ENCODE data around the gene TOP3A.

The TOP3A gene

DNA sequence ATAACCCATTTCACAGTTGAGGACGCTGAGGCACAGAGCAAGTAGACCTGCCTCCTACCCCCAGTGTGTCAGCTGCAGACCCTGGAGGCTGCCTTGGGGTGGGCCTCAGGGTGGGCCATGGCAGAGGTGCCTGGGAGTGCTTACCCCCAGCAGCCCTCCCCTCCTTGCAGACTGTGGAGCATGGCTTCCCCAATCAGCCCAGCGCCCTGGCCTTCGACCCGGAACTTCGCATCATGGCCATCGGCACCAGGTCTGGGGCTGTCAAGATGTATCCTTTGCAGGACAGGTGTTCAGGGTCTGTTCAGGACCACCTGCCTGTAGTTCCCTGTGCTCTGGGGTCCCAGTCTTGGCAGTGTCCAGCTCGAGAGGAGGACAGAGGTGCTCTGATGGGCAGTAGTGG, 85.0 kb downstream of the TOP3A start:
- H3K4me3 ChIP-seq (ENCODE audit: low read depth, low read length) = no peak overlapping the region
- TF ChIP-seq, protein P1, sequence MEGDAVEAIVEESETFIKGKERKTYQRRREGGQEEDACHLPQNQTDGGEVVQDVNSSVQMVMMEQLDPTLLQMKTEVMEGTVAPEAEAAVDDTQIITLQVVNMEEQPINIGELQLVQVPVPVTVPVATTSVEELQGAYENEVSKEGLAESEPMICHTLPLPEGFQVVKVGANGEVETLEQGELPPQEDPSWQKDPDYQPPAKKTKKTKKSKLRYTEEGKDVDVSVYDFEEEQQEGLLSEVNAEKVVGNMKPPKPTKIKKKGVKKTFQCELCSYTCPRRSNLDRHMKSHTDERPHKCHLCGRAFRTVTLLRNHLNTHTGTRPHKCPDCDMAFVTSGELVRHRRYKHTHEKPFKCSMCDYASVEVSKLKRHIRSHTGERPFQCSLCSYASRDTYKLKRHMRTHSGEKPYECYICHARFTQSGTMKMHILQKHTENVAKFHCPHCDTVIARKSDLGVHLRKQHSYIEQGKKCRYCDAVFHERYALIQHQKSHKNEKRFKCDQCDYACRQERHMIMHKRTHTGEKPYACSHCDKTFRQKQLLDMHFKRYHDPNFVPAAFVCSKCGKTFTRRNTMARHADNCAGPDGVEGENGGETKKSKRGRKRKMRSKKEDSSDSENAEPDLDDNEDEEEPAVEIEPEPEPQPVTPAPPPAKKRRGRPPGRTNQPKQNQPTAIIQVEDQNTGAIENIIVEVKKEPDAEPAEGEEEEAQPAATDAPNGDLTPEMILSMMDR (IDR thresholded peaks at IDR 0.05; ENCODE audit: low read depth, low read length, missing control alignments) = no peak
- DNase-seq (ENCODE audit: low read depth) = no peak

DNA sequence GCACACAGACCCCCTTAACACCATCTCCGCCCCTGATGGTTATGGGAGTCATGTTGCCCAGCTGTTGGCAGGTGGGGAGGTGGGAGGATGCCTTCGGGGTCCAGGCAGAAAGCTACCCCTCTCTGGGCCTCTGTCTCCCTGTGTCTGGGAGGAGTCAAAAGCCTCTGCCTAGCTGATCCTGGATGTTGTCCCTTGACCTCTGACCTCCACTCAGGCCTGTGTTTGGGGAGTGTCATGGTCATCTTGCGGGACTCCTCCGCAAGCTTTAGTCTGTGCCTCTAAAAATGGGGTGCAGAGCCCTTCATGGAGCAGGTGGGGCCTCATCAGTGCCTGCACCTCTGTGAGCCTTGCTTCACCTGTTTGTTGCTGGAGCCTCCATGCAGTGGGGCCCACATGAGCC, 85.5 kb downstream of the TOP3A start:
- TF ChIP-seq, protein P1 (IDR thresholded peaks at IDR 0.05; ENCODE audit: low read depth, low read length, missing control alignments) = no peak
- no peak for DNase-seq (ENCODE audit: low read depth)
- H3K4me3 ChIP-seq (ENCODE audit: low read depth, low read length) = no peak overlapping the region

DNA sequence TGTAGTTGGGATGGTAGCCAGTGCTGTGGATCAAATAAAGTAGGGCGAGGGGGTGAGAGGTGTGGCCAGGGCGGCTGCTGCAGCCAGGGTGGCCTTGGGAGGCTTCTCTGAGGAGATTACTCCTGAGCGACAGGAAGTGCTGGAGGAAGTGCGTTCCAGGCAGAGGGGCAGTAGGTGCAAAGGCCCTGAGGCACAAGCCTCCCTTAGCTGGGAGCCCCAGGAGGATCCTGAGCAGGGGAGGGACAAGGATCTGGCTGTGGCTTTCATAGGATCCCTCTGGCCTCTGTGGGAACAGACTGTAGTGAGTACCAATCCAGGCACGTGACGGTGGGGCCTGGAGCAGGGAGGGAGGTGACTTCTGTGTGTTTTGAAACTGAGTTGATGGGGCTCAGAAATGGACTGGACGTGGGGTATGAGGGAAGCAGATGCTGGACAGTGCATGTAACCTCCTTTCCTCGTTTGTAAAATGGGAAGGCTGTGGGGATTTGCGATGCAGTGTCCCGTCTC, 86.6 kb downstream of the TOP3A start:
- no peak overlapping the region for H3K4me3 ChIP-seq (ENCODE audit: low read depth, low read length)
- TF ChIP-seq, protein P1 (IDR thresholded peaks at IDR 0.05; ENCODE audit: low read depth, low read length, missing control alignments) = no peak
- DNase-seq (ENCODE audit: low read depth) = no peak

DNA sequence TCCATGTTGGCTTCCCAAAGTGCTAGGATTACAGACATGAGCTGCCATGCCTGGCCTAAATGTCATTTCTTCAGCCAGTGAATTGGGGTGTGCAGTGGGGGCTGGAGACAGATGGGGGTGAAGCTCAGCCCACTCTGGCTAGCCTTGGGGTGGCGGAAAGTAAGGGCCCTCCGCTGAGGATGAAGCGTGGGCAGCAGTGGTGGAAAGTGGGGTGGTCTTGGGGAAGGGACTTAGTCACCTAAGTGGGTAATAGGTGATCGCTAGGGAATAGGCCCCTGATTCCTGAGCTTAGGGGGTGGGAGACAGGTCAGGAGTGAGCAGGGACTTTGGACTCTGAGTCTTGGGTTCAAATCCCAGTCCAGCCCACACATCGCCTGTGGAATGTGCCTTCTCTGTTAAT, 87.2 kb downstream of the TOP3A start:
- TF ChIP-seq, protein P1 (IDR thresholded peaks at IDR 0.05; ENCODE audit: low read depth, low read length, missing control alignments) = no peak
- no peak for DNase-seq (ENCODE audit: low read depth)
- no peak overlapping the region for H3K4me3 ChIP-seq (ENCODE audit: low read depth, low read length)

DNA sequence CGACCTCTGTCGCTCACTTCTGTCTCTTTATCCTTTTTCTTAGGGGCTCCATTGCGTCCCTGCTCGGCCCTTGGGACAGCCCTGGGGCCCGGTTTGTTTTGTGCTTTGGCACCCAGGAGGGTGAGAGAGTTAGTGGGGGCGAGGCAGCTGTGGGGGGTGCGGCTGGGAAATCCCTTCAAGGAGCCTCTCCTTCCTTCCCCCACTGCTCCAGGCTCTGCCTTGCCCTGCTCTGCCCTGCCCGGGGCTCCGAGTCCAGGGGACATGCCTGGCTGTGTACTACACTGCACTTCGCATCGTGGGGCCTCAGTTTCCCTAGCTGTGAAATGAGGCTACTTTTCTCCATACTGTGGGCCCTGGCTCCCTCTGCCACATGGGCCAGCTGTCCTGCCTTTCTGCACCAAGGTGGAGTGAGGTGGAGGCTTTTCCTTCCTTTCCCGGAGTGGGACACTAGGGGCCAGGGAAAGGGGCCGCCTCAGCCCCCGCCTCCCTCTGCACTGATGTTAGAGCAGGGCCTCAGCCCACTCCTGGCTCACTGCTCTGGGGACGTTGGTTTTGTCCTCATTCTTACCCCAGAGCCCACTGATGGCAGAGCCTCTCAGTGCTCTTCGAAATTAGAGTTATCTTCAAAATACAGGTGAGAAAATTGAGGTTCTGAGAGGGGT, 88.4 kb downstream of the TOP3A start:
- TF ChIP-seq, protein P1 (IDR thresholded peaks at IDR 0.05; ENCODE audit: low read depth, low read length, missing control alignments) = no peak
- no peak for DNase-seq (ENCODE audit: low read depth)
- H3K4me3 ChIP-seq (ENCODE audit: low read depth, low read length) = peak overlapping the region; percentile 62

DNA sequence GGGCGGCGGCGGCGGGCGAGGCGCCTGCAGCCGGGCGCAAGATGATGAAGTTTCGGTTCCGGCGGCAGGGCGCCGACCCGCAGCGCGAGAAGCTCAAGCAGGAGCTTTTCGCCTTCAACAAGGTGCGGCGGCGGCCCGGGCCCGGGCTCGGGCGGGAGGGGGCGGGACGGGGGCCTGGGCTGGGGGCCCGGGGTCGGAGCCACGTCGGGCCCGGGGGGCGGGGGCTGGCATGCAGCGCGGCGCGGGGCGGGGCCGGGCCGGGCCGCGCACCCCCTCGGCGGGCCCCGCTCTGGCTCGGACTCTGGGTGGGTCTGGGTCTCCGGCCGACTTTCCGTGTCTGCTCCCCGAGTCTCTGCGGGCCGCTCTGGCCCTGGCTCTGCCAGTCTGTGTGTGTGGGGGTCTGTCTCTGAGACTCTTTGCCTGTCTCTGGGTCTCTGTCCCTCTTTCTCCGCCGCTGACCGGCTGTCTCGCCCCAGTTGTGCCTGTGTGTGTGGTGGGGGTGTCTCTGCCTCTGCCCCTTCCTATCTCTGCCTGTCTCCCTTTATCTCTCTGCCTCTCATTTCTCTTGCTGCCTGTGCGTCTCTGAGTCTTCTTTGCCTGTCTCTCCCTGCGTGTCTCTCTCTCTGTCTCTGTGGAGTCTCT, 89.0 kb downstream of the TOP3A start:
- DNase-seq (ENCODE audit: low read depth) = no peak
- TF ChIP-seq, protein P1 (IDR thresholded peaks at IDR 0.05; ENCODE audit: low read depth, low read length, missing control alignments) = no peak
- peak overlapping the region; percentile 62 for H3K4me3 ChIP-seq (ENCODE audit: low read depth, low read length)
